Stimulated activated CD8-positive, alpha-beta memory T cell treated with anti-CD3 and anti-CD28 coated beads, Interleukin-7, amount 100 ng/mL, for 4 hours (primary cell): ENCODE results near the gene FCRLB.
"Not testable (repeated sequence)": the region's sequence is repeated elsewhere in the genome, so short reads cannot be mapped to it uniquely, and the experiment has no call there.

Experiments
- DNase-seq, 2 donors: peaks; one replicate each; pipeline ENCODE4 v3.0.0-alpha.2; 2020; ENCODE audit warnings: low read depth in 2 of 2

The FCRLB gene, protein sequence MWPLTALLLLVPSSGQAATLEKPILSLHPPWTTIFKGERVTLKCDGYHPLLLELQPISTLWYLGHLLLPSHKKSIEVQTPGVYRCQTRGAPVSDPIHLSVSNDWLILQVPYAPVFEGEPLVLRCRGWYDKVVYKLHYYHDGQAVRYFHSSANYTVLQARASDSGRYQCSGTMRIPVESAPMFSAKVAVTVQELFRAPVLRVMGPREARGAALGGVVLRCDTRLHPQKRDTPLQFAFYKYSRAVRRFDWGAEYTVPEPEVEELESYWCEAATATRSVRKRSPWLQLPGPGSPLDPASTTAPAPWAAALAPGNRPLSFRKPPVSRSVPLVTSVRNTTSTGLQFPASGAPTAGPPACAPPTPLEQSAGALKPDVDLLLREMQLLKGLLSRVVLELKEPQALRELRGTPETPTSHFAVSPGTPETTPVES

DNA sequence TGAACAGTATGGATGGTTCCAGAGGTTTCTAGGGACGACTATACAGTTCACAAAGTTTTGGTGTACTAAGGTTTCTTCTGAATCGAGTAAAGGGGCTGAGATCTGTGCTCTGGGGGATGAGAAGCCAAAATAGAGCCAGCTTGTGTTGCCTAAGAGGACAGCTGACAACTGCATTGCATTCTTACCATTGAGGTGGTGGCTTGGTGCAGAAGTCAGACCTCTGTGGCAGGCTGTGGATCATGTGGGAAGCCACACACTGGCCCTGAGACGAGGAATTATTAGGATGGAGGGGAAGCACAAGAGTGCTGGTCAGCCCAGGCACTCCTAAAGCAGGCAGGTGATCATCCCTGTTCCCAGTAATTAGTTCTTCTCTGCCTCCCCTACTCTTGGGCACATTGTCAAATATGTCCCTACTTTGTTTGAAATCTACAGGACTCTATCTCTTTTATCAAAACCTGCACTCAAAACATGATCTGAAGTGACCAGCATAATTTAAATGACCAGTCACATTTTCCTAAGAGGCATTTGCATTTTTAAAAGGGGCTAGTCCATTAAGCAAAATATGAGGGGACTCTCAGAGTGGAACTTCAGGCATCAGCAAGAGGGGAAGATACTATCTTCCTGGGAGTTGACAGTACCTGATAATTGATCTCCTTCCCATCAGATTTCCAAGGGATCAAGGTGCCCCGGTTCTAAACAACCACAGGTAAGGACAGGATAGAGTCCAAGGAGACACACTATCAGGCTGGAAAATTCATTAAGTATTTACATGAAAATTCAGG lies at the start of gene FCRLB:
FCRLB (plus strand) TSS at position 589 of the 782 bp plus-strand sequence. CDS start 1,129 bp downstream, outside the sequence.
- DNase-seq: no peak

DNA sequence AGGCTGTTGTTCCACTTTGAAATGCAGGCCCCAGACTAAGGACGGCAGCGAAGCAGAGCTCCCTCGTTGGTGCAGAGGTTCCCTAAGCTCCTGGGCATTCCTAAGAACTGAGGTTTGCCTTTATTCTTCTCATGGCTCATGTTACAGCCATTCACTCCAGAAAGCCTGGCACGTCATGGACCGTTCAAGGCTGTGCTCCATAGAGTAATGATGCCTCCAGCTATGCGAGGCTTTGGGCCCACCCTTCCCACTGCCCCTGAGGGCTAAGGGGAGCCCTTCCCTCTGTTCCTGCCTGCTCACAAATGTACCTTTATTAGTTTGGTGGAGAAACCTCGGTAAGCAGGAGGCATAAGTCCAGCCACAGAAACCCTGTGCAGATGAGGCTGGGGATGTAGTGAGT lies 47.9 kb upstream of the FCRLB start:
- not testable (repeated sequence) for DNase-seq

DNA sequence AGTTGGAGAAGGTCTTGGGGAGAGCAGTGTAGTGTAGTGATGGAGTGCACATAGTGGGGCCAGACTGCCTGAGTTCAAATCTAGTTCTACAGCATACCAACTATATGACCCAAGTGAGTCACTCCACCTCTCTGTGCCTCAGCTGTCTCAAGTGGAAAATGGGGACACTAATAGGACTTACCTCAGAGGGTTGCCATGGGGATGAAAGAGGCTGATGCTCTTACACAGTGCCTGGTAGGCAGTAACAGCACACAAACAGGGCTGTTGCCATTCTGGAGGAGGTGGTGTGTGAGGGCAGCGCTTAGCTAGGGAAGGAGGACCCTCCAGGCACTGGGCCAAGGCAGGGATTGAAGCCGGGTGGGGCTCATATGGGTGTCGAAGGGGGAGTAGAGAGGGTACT lies 46.9 kb upstream of the FCRLB start:
- not testable (repeated sequence) for DNase-seq

DNA sequence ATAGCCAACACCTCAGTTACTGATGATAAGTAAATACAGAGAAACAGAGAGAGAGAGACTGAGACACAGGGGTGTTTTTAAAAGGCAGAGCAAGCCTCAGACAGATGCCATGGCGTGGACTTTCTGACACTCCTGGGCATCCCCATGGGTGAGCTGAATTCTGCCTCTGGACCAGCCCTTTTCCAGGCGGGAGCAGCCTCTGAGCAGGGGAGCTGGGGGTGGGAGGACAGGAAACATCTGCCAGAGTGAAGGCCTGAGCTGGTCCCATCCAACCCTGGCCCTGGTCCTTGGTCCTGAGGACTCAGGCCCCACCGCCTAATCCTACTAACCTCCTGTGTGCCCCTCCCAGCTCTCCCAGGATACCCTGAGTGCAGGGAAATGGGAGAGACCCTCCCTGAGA lies 46.4 kb upstream of the FCRLB start:
- not testable (repeated sequence) for DNase-seq

DNA sequence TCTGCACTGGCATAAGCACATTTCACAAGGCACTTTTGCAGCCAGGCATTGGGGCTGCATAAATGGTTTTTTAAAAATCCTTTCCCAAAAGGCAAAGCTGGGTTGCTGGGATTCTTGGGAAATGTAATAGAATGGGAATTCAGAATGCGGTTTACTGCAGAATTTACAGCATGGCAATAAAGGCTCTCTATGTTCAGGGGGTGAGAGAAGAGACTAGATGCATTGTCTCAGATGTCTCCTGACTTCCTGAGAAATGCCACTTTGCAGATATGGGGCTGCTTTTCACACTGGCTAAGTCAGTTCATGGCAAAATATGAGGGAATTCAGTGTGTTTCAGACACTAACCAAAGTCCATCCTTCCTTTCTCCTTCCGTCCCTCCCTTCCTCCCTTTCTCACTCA lies 44.9 kb upstream of the FCRLB start:
- no peak for DNase-seq

DNA sequence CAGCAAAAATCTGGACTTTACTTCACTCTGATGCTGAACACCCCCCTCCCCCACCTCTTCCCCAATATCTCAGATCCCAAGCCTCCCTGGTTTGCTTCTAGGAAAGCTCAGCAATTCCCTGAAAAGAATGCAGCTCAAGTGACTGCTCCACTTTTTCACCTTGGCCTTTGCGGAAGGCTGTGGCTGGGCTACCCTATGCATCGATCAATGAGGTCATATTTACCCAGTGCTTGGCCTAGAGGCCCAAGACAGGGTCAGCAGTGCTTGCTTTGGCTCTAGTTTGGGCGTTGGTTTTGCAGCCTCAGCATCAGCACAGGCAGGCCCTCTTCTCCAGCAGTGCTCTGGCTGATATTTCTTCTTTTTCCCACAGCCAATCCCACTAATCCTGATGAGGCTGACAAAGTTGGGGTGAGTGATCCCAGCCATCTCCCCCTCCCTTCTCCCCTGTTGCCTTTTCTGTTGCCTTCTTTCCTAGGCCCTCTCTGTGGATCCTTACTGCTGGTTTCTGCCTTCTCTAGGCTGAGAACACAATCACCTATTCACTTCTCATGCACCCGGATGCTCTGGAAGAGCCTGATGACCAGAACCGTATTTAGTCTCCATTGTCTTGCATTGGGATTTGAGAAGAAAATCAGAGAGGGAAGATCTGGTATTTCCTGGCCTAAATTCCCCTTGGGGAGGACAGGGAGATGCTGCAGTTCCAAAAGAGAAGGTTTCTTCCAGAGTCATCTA lies 44.2 kb upstream of the FCRLB start:
- DNase-seq: no peak

DNA sequence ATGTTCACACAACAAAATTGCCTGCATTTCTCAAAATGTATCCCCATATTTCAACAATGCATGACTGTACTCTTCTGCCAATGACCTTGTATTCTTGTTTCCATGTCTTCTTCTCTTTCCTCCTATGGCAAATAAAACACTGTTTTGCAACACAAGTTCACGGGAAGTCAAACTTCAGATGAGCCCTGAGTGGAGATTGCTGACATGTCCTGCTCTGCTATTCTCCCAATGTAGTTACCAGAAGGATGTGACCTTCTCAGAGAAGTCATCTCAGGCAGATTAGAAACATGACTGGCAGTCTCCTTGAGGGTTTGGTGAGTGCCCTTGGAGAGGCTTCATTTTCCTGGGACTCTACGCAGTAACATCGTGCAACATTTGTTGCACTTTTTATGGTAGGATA lies 42.8 kb upstream of the FCRLB start:
- DNase-seq: no peak

DNA sequence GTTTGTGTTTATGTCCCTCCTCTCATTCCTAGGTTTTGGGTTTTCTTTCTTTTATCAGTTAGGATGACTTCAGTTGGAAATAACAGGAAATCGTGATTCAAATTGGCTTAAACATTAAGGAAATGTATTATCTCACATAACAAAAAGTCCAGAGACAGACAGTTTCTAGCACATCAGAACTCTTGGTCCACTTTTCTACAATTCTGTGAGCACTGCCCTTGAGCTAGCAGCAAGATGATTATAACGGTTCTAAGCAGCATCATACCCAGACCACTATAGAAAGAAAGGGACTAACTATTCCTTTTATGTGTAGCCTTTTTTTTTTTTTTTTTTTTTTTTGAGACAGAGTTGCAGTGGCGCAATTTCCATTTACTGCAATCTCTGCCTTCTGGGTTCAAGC lies 39.5 kb upstream of the FCRLB start:
- DNase-seq: no peak

DNA sequence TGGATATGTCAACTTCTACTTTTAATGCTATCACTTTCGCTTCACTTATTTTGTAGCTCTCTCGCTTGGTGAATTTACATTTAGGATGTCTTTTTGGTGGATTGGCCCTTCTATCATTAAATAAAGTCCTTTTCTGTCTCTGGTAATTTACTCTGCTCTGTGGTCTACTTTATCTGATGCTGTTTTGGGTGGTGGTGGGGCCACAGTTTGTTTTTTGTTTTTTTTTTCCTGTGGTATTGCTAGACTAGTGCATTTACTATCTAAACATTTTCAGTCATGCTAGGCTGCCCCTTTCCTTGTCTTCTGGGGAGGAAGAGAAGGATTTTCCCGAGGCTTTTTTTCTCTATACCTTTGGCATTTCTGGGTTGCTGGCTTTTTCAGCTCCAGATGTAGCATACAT lies 32.4 kb upstream of the FCRLB start:
- DNase-seq: no peak

DNA sequence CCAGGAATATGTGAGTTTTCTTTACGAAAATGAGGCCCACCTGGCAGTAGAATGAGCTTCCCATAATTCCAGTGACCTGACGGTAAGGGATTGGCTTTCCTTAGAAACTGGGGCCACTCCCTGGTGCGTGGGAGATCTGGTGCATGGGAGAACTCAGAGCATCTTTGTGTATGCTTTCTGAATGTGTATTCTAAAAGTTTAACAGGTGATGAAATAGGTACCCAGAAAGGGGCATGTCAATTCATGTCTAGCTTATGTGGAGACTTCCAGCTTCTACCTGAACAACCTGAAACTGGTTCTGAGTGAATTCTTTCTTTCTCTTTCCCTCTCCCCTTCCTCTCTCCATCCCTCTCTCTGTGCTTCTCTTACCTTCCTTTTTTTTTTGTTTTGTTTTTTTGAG lies 29.5 kb upstream of the FCRLB start:
- no peak for DNase-seq

DNA sequence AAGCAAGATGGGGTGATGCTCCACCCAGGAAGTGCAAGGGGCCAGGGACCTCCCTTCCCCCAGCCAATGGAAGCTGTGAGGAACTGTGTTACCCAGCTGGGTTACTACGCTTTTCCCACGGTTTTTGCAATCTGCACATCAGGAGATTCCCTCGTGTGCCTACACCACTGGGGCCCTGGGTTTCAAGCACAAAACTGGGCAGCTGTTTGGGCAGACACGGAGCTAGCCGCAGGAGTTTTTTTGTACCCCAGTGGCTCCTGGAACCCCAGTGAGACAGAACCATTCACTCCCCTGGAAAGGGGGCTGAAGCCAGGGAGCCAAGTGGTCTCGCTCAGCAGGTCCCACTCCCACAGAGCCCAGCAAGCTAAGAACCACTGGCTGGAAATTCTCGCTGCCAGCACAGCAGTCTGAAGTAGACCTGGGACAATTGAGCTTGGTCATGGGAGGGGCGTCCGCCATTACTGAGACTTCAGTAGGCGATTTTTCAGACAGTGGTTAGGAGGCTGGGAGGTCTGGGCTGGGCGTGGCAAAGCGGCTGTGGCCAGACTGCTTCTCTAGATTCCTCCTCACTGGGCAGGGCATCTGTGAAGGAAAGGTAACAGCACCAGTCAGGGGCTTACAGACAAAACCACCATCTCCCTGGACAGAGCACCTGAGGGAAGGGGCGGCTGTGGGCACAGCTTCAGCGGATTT lies 28.2 kb upstream of the FCRLB start:
- not testable (repeated sequence) for DNase-seq

DNA sequence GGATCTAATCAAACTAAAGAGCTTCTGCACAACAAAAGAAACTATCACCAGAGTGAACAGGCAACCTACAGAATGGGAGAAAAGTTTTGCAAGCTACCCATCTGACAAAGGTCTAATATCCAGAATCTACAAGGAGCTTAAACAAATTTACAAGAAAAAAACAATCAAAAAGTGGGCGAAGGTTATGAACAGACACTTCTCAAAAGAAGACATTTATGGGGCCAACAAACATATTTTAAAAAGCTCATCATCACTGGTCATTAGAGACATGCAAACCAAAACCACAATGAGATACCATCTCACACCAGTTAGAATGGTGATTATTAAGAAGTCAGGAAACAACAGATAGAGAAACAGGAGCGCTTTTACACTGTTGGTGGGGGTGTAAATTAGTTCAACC lies 23.0 kb upstream of the FCRLB start:
- DNase-seq: not testable (repeated sequence)

DNA sequence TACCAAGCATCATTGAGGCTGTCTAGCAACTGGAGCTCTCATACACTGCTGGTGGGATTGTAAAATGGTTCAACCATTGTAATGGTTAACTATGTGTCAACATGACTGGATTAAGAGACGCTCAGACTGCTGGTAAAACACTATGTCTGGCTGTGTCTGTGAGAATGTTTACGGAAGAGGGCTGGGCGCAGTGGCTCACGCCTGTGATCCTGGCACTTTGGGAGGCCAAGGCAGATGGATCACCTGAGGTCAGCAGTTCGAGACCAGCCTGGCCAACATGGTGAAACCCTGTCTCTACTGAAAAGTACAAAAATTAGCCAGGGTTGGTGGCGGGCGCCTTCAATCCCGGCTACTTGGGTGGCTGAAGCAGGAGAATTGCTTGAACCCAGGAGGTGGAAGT lies 19.1 kb upstream of the FCRLB start:
- DNase-seq: no peak

DNA sequence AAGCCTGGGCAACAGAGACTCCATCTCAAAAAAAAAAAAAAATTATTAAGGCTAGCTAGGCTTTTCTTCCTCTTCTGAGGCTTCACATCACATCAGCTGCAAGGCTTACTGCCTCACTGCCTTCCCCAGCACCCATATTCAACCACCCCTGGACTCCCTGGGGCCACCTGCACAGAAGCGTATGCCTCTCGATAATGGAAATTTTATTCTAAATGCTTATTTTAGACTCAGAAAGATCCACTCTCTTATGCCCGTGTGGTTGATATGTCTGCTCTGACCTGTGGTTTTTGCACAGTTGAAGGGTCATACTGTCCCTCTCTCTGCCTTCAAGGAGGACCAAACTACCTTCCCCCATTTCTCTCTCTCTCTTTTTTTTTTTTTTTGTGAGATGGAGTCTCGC lies 15.8 kb upstream of the FCRLB start:
- DNase-seq: no peak

DNA sequence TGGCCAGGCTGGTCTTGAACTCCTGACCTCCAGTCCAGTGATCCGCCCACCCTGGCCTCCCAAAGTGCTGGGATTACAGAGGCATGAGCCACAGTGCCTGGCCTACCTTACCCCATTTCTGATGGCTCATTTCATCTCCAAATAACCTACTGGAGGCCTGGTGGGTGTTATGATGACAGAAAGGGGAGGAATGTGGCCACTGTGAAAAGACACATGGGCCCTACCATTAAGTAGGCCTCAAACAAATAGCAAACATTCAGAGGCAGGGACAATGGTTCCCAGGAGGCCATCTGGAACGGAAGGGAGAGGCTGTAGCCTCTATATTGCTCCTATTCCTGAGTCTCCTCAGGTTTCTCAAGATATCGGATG lies 15.2 kb upstream of the FCRLB start:
- no peak for DNase-seq

DNA sequence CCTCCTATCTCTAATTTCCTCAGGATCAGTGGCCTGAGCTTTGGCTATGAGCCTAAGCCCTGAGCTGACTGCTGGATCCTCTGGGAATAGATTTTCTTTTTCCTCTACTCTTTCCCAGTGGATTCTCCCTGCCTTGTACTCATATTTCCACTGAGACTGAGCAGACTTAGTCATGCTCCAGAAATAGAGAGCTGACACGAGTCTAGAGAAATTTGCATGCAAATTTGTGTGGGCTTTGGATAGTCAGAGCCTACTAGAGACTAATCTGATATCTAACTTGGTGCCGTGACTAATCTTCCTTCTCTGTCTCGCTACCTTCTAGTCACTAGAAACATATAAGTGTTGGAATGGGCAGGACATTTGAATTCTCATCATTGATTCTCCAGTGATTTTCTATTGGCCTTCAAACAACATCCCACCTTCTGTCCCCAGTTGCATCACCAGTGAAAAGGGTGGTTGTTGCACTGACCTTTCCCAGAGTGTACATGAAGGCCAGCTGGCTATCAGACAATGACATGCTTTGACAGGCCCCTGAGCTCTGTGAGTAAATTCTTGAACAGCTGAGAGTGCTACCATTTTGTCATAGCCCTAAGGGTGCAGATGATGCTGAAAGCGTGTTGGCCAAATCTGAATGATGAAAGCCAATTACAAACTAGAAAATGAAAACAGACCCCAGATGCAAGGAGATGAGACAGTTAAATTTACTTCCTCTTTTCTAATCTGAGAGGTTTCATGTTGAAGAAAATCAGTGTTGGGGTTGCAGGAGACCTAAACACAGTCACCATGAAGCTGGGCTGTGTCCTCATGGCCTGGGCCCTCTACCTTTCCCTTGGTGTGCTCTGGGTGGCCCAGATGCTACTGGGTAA lies 14.6 kb upstream of the FCRLB start, which contains the start of gene FCRLA:
FCRLA (plus strand) TSS at position 748 of the 866 bp plus-strand sequence; CDS start at position 784, 36 bp downstream.
- DNase-seq: no peak

DNA sequence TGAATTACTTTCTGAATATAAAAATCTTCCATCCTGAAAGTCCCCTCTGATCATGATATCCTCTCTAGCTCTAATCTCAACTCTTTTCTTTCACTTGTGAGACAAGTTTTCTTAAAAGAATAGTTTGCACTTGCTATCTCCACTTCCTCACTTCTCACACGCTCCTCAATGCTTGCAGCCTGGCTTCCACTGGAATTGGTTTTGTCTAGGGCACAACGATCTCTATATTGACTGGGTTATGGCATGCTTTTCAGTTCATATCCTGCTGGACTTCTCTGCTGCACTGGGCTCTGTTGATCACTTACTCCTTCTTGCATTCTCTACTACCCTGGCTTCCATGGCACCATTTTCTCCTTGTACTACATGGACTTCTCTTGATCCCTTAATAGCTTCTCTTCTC lies 13.8 kb upstream of the FCRLB start:
- DNase-seq: no peak

DNA sequence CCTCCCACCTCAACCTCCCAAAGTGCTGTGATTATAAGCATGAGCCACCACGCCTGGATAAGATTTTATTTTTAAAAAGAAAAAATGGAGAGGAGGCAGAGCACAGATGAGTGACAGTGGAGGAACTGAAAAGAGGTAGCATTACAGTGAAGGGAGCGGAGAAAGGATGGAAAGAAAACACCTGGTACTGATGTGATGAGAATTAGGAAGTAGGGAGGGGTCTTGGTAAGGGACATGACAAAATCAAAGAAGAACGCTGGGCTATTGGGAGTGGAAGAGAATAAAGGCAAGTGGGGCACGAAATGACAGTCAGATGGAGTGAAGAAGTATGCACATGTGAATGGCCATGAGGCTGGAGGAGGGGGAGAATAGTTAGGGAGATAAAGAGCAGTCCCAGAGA lies 12.0 kb upstream of the FCRLB start:
- no peak for DNase-seq

DNA sequence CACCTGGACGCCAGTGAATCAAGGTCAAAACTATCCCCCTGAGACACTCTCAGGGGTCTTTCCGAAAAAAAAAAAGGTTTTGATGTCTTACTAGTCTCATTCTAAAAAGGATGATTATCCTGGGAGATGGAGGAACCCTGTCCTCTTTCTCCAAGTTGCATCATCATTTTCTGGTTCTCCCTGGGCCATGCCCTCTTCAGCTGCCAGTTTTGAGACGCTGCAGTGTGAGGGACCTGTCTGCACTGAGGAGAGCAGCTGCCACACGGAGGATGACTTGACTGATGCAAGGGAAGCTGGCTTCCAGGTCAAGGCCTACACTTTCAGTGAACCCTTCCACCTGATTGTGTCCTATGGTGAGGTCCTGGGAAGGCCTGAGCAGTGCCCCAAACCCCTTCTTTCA lies 10.8 kb upstream of the FCRLB start:
- no peak for DNase-seq

DNA sequence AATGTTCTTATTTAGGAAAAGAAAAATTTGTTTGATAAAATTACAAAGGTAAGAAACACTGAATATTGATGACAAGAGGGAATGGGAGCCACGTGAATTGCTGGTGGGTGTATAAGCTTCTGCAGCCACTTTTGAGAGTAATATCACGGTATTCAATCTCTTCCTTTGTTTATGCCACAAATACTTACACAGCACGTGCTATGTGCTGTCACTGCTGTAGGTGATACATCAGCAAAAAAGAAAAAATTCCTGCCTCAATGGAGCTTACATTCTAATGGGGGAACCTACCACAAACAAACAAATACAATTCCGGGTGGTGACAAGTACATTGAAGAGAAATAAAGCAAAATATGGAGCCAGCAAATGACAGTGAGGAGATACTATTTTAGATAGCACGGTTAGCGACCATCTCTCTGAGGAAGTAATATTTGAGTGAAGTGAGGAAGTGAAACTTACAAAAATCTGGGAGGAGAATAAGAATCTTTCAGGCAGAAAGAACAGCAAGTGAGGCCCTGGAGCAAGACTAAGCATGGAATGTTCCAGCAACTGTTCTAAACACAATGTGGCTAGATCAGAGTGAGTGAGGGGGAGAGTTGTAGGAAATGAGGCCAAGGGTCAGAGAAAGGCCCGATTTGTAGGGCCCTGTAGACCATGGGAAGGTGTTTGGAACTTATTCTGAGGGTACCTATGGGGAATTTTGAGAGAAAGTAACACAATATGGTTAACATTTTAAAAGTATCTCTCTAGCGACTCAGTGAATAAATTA lies 2.6 kb upstream of the FCRLB start:
- no peak for DNase-seq
